ENCODE measurements around the gene PRUNE2. TPM values are rescaled to one million over a fixed set of nuclear protein-coding genes. Genes with fewer than 3 reads are reported as not detected.

Gene PRUNE2
- total RNA-seq, 2 experiments from 2014 or later, result not detected

GRCh38 chr9:76564297-76564696 lies 341.6 kb downstream of the PRUNE2 start:
- Histone ChIP-seq H3K27ac (ENCODE audit: low read depth in 1 of 2, low read length in 2 of 2) (no peak overlapping the region), H3K9me3 (ENCODE audit: control insufficient read depth in 1 of 2, insufficient read depth in 1 of 2, low read length in 2 of 2) (no peaks in the 10 kb centered on the region), H3K36me3 (ENCODE audit: insufficient read depth, low read length) (no peaks in the 10 kb centered on the region), H3K4me1 (ENCODE audit: insufficient read depth, low read length) (no peaks in the 10 kb centered on the region), H3K4me3 (ENCODE audit: low read length) (no peak overlapping the region), H3K27me3 (ENCODE audit: control insufficient read depth in 1 of 2, insufficient read depth in 2 of 2, low read length in 2 of 2) (no peaks in the 10 kb centered on the region)
- intact Hi-C loops (cut with DNase I, micrococcal nuclease), result no loop called here
- DNase-seq (no peak), ATAC-seq (ENCODE audit: poor library complexity) (no peak)
- TF ChIP-seq CTCF (IDR thresholded peaks at IDR 0.05), result no peak
- CTCF ChIA-PET, result no interaction called here
- Mint-ChIP-seq H3K4me3 (no peak overlapping the region), H3K9me3 (no peaks in the 10 kb centered on the region), H3K27ac (no peak overlapping the region), H3K27me3 (peaks cover 9% of the 10 kb centered on the region), H3K4me1 (ENCODE audit: low read depth) (no peaks in the 10 kb centered on the region), H3K36me3 (ENCODE audit: low read depth) (no peaks in the 10 kb centered on the region)
- POLR2A ChIA-PET, result no interaction called here

- no peak overlapping the region for H3K27ac ChIP-seq (ENCODE audit: low read depth in 1 of 2, low read length in 2 of 2)
- H3K4me3 Mint-ChIP-seq, result no peak overlapping the region
These were observed 343.4 kb downstream of the PRUNE2 start for GRCh38 chr9:76562511-76562911.

GRCh38 chr9:76561900-76562299 lies 344.0 kb downstream of the PRUNE2 start:
- no peaks in the 10 kb centered on the region for H3K36me3 ChIP-seq (ENCODE audit: insufficient read depth, low read length)
- H3K4me1 Mint-ChIP-seq (ENCODE audit: low read depth), result no peaks in the 10 kb centered on the region
- CTCF ChIA-PET, result no interaction called here
- TF ChIP-seq CTCF (IDR thresholded peaks at IDR 0.05), result no peak
- POLR2A ChIA-PET, result no interaction called here
- H3K4me3 ChIP-seq (ENCODE audit: low read length), result no peak overlapping the region
- no peaks in the 10 kb centered on the region for H3K27me3 Mint-ChIP-seq
- H3K27me3 ChIP-seq (ENCODE audit: control insufficient read depth in 1 of 2, insufficient read depth in 2 of 2, low read length in 2 of 2), result no peaks in the 10 kb centered on the region
- DNase-seq (no peak), ATAC-seq (ENCODE audit: poor library complexity) (no peak)
- no peaks in the 10 kb centered on the region for H3K36me3 Mint-ChIP-seq (ENCODE audit: low read depth)
- peaks cover 1% of the 10 kb centered on the region for H3K9me3 Mint-ChIP-seq
- no peak overlapping the region for H3K27ac Mint-ChIP-seq
- no peak overlapping the region for H3K27ac ChIP-seq (ENCODE audit: low read depth in 1 of 2, low read length in 2 of 2)
- H3K4me1 ChIP-seq (ENCODE audit: insufficient read depth, low read length), result no peaks in the 10 kb centered on the region
- intact Hi-C loops (cut with DNase I, micrococcal nuclease), result no loop called here
- H3K9me3 ChIP-seq (ENCODE audit: control insufficient read depth in 1 of 2, insufficient read depth in 1 of 2, low read length in 2 of 2), result peaks cover 0 to 4% of the 10 kb centered on the region in 2 experiments
- H3K4me3 Mint-ChIP-seq, result no peak overlapping the region

More at GRCh38 chr9:76562511-76562911, 343.4 kb downstream of the PRUNE2 start:
- ATAC-seq (ENCODE audit: poor library complexity) (no peak), DNase-seq (peak in 2 of 14 experiments; percentile 15 to 32)
- ChIA-PET CTCF (no interaction called here), POLR2A (no interaction called here)
- intact Hi-C loops (cut with DNase I, micrococcal nuclease), result no loop called here
- Mint-ChIP-seq H3K27me3 (peaks cover 3% of the 10 kb centered on the region), H3K9me3 (peaks cover 1% of the 10 kb centered on the region), H3K27ac (no peak overlapping the region), H3K4me1 (ENCODE audit: low read depth) (no peaks in the 10 kb centered on the region), H3K36me3 (ENCODE audit: low read depth) (no peaks in the 10 kb centered on the region)
- H3K36me3 ChIP-seq (ENCODE audit: insufficient read depth, low read length), result no peaks in the 10 kb centered on the region
- no peaks in the 10 kb centered on the region for H3K4me1 ChIP-seq (ENCODE audit: insufficient read depth, low read length)
- no peaks in the 10 kb centered on the region for H3K27me3 ChIP-seq (ENCODE audit: control insufficient read depth in 1 of 2, insufficient read depth in 2 of 2, low read length in 2 of 2)
- peaks cover 0 to 4% of the 10 kb centered on the region in 2 experiments for H3K9me3 ChIP-seq (ENCODE audit: control insufficient read depth in 1 of 2, insufficient read depth in 1 of 2, low read length in 2 of 2)
- no peak overlapping the region for H3K4me3 ChIP-seq (ENCODE audit: low read length)
- TF ChIP-seq CTCF (IDR thresholded peaks at IDR 0.05), result no peak

Other genes starting within 250 kb of the PRUNE2 start
- not detected for gene PCA3, start 141.7 kb downstream of the PRUNE2 start, total RNA-seq
- not detected for gene FOXB2, start 113.5 kb upstream of the PRUNE2 start, total RNA-seq